HG03025 (cell line): Measurements from ENCODE around the gene FUNDC1.
"Not testable (repeated sequence)": the region's sequence is repeated elsewhere in the genome, so short reads cannot be mapped to it uniquely, and the experiment has no call there.

Source experiments
- ATAC-seq: cut with Tn5 transposase; IDR thresholded peaks from one replicate; pipeline ENCODE4 v1.9.1; 2021; ENCODE audit warnings: mild to moderate bottlenecking, moderate library complexity; ENCODE audit not compliant: unreplicated experiment, low FRiP score

Gene FUNDC1

DNA sequence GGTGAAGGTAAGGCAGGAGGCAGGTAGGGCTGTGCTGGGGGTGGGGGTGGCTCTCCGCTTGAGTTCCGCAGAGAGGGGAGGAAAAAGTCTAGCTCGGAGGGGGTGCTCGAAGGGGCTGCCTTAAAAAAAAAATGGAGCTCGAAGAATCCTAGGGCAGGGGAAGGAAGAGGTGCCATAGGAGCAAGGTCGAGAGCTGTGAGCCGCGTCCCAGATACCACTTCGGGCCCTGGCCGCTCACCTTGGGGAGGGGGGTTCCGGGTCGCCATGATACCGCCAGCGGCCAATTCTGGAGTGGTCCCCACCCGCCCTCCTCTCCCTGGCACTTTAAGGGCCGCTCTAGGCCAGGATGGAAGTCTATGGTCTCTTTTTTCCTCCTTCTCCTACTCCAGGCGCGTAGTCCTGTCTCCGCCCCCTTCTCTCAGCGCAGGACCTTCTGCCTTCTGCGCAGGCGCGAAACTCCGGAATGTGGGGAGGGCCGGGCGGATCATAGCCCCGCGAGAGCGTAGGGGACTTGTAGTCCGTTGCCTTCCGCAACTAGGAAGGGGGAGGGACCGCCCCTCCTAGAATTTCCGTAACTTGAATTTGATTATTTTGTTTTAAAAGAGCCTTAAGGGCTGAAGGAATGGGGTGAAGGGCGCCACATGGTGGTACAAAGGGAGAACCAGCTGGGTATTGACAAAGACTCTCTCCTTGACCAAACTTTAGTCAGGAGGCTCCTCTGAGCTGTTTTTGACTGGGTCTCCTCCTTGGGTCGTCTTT is at the start of gene FUNDC1:
FUNDC1 (minus strand) TSS at position 293 of the 759 bp plus-strand sequence; CDS start at position 266, 27 bp downstream.
- peak; percentile 99 for ATAC-seq

DNA sequence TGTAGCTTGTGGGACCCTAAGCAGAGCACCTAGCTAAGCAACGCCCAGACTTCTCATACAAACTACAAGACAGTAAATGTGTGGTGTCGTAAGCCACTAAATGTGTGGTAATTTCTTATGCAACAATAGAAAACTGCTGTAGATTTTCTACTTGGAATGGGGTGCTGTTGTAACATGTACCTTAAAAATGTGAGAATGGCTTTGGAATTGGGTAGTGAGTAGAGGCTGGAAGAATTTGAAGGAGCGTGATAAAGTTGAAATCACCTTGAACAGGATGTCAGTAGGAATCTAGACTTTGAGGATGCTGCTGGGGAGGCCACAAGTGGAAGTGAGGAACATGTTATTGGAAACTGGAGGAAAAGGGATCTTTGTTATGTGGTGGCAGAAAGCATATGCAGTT is 43.2 kb upstream of the FUNDC1 start:
- ATAC-seq: no peak

DNA sequence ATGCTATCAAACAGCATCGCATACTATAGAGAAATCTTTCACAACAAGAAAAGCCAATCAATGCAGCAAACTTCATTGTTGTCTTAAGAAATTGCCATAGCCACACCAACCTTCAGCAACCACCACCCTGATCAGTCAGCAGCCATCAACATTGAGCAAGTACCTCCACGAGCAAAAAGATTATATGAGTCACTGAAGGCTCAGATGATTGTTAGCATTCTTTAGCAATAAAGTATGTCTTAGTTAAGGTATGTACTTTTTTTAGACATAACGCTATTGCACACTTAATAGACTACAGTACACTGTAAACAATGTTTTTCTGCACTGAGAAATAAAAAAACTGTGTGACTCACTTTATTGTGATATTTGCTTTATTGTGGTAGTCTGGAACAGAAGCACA is 37.8 kb upstream of the FUNDC1 start:
- ATAC-seq: no peak

DNA sequence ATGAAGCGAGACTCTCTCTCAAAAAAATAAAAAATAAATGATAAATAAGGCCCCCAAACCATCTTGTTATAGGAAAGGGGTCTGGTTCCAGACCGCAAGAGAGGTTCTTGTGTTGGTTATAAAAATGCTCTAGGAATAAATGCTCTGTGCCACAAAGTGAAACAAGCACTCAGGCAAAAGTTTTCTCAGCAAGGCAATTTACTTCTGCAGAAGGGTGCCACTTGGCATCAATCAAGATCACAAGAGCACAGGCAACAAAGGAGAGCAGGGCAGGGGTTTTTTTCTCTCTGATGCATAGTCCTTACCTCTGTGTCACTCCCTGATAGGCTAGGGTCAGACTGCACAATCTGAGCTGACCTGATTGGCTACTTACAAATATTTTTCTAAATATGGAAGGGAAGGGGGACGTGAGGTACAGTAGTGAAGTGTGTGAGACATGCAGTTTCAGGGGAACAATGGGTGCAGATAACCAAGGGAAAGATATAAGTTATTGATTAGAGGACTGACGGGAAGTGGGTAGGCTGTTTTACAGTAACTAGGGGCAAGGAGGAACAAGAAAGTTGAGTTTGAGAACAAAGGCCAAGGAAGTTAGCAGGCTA is 29.8 kb upstream of the FUNDC1 start:
- ATAC-seq: no peak

GRCh38 chrX:44570522-44570921 is 27.9 kb upstream of the FUNDC1 start:
- ATAC-seq: no peak

DNA sequence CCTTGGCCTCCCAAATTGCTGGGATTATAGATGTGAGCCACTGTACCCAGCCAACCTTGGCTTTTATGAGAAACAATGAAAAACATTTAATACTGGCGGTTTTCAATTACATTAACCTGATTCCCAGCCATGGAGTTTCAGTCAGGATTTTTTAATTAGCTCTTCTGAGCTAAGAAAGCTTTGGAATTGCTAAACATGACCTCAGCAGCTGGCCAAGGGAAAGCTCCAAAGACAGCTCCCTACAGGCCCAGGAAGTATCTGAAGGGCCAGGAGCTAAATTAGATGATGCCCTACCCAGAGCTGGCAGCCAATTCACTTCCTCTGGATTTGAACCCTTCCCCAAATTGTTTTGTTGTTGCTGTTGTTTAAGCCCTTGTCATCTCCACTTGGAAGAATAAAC is 26.5 kb upstream of the FUNDC1 start:
- ATAC-seq: no peak

- ATAC-seq: no peak
Observed at GRCh38 chrX:44568196-44568595, 25.5 kb upstream of the FUNDC1 start.

DNA sequence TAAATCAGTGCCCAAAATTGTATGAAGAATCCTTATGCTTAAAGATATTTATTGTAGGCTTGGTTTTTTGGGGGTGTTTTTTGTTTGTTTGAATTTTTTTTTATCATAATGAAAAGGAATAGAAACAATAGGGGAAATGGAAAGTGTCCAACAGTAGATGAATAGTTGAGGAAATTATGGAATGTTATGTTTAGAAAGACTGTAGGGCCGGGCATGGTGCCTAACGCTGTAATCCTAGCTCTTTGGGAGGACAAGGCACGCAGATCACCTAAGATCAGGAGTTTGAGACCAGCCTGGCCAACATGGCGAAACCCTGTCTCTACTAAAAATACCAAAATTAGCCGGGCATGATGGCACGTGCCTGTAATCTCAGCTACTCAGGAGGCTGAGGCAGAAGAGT is 19.2 kb upstream of the FUNDC1 start:
- ATAC-seq: not testable (repeated sequence)

DNA sequence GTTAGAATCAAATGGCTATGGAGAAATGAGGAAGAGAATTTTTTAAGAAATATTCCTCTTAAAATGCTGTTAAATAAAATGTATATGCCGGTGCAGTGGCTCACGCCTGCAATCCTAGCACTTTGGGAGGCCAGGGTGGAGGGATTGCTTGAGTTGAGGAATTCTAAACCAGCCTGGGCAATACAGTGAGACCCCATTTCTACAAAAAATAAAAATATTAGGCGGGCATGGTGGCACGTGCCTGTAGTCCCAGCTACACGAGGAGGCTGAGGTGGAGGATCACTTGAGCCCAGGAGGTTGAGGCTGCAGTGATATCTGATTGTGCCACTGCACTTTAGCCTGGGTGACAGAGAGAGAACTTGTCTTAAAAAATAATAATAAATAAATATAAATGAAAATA is 7.9 kb upstream of the FUNDC1 start:
- no peak for ATAC-seq

DNA sequence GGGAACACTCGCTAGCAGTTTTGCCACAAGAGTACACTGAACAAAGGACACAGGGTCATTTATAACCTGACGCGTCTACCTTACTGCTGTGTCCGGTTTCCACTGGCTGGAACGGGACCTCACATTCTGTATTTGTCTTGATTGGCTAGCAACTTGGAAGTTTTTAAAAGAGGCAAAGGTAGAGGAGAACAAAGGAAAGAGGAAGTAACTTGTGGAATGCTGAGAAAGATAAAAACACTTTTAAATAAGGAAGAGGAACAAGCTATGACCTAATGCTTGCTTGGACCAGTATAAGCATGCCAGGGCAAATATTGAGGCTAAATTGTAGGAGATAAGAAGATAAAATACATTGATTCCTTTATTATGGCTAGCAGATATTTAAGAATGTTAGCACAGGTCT is 2.8 kb upstream of the FUNDC1 start:
- ATAC-seq: not testable (repeated sequence)

DNA sequence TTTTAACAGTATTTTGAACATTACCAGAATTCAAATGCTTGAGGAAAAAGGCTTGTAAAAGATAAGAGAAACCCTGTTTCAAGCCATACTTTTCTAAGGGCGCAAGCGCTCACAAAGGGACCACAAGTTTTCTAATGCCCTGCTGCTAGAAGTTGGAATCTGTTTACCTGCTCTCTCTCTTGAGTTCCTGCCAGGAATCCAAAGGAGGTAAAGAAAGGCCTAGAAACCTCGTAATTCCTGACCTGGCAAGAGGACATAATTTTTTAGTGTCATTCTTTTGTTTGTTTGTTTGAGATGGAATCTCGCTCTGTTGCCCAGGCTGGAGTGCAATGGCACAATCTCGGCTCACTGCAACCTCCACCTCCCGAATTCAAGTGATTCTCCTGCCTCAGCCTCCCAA is 1.4 kb upstream of the FUNDC1 start:
- ATAC-seq: no peak

GRCh38 chrX:44536198-44536597 is 6.5 kb downstream of the FUNDC1 start:
- ATAC-seq: no peak

GRCh38 chrX:44529310-44529709 is 13.3 kb downstream of the FUNDC1 start:
- ATAC-seq: no peak

DNA sequence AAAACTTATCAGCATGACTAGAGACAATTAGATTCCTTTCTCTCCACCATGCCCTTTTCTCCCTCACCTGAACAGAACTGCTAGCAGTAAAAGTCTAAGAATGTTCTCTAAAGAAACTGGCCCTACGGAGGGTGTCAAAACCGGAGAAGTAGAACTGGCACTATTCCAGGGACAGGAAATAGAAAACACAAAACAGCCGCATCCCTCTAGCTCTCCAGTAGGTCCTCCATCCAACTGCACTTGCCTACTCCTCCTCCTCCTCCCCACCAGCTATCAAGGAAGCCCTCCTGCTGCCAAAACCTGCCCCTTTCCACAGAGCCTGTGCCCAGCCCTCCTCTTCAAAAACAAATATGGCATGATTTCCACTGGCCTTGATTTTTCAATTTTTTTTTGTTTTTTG is 28.4 kb downstream of the FUNDC1 start:
- no peak for ATAC-seq

DNA sequence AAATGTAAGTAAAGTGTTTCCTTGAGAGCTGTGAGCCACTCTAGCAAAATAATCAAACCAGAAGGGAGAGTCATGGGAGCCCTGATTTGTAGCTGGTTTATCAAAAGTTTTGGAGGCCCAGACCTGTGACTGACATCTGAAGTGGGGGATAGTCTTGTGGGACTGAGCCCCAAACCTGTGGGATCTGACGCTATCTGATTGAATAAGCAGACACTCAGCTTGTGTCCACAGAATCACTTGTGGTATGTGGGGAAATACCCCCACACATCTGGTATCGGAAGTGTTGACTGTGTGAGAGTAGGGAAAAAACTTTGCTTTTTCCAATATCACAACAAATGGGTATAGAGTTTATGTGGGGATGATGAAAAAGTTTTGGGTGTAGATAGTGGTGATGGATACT is 35.4 kb downstream of the FUNDC1 start:
- no peak for ATAC-seq

DNA sequence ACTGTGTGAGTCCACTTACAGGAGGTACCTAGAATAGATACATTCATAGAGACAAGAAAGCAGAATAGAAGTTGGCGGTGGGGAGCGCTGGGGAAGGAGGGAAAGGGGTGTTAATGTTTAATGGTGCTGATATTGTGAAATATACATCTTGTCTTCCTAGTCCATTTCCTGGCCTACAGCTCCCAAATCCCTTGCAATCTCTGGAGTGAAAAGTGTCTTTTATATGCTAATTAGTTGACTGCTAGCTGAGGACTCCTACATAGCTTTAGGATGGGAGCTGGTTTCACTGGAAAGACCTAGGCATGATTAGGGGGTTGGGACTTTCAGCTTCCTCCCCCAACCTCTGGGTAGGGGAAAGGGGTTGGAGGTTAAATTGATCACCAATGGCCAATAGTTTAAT is 36.0 kb downstream of the FUNDC1 start:
- no peak for ATAC-seq

DNA sequence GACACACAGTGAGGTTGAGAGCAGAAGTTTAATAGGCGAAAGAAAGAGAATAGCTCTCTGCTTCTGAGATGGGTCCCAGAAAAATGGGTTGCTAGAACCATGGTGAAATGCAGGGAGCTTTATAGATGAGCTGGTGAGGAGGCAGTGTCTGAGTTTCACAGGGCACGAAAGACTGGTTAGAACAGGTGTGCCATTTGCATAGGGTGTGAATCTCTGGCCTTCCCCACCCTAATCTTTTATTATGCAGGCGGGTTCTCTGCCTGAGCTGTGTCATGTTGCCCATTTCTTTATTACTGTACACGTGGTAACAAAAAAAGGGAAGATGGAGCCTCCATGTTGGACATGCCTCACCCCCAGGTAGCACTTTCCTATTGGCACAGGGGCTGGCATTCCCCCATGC is 39.1 kb downstream of the FUNDC1 start:
- ATAC-seq: no peak

DNA sequence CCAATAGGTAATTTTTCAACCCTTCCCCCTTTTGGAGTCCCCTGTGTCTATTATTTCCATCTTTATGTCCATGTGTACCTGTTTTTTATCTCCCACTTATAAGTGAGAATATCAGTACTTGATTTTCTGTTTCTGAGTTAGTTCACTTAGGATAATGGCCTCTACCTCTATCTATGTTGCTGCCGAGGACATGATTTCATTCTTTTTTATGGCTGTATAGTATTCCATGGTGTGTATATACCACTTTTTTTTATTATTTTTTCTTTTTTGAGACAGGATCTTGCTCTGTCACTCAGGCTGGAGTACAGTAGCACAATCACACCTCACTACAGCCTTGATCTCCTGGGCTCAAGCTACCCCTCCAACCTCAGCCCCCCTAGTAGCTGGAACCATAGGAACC is 47.6 kb downstream of the FUNDC1 start:
- no peak for ATAC-seq

DNA sequence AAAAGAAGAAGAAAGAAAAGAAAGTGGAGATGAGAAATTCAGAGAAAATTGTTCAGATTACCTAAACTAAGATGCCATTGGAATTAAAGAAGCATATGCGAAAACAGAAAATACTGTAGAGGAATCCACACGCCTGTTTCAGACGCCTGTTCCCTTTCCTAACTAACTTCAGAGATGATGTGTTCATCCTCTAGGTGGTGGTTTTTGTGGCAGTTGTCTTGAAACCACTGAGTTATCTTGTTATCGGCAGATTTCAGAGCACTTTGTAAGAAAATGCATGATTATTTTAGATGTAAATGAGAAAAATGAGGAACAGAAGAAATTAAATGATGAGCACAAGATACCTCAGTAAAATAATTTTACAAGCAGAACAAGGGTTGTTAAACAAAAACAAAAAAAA is 48.3 kb downstream of the FUNDC1 start:
- no peak for ATAC-seq

GRCh38 chrX:44489515-44489914 is 53.1 kb downstream of the FUNDC1 start:
- ATAC-seq: no peak

DNA sequence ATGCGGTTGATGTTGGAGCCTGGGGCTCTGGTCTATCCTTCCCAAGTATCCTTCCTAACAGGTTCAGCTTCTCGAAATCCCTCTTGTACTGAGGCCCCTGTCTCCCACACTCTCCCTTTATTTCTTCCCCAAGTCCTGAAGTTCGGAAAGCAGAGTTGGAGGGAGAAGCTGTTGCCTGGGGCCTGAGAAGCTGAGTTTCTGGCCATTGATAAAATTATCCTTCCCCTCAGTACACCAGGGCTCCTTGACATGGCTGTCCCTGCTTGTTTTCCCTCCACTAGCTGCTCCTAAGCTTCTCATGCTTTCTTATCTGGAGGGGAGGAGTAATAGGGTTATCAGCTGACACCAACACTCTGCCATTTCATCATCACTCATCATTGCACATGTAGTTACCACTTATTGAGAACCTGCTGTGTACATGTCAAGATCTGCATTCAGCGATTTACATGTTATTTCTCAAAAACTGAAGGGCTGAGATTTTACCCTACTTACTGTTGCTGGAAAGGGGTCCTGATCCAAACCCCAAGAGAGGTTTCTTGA is 58.0 kb downstream of the FUNDC1 start:
- ATAC-seq: no peak

- ATAC-seq: no peak
Observed at GRCh38 chrX:44483965-44484606, 58.6 kb downstream of the FUNDC1 start.
